PFSK-1 (cell line): Measurements from ENCODE around the gene LSM12.

Source experiments
- POLR2AphosphoS5 ChIP-seq: IDR thresholded peaks from 2 replicates; pipeline ENCODE4 v1.6.1; 2012; ENCODE audit warnings: low read depth, mild to moderate bottlenecking, control low read depth, low read length, moderate library complexity
- REST ChIP-seq, 2 experiments: IDR thresholded peaks; 2 replicates each; pipeline versions ENCODE4 v1.6.1 to v1.8.0; 2011 to 2012; ENCODE audit warnings: low read depth in 2 of 2, low read length in 2 of 2, control low read depth in 1 of 2, inconsistent platforms in 1 of 2, mild to moderate bottlenecking in 1 of 2, moderate library complexity in 1 of 2; ENCODE audit not compliant: insufficient read depth in 1 of 2
- SIN3A ChIP-seq: IDR thresholded peaks from 2 replicates; pipeline ENCODE4 v1.6.1; 2012; ENCODE audit warnings: mild to moderate bottlenecking, low read length, moderate library complexity, borderline replicate concordance; ENCODE audit not compliant: insufficient read depth
- TAF1 ChIP-seq: IDR thresholded peaks from 2 replicates; pipeline ENCODE4 v1.6.1; 2012; ENCODE audit warnings: low read length, control low read depth, borderline replicate concordance; ENCODE audit not compliant: insufficient read depth

GRCh38 chr17:43987131-43988021, 79.1 kb downstream of the LSM12 start:
- no peak for TF ChIP-seq TAF1
- no peak for TF ChIP-seq POLR2AphosphoS5
- no peak for TF ChIP-seq SIN3A
- TF ChIP-seq REST (IDR thresholded peaks at IDR 0.05; ENCODE audit: insufficient read depth in 1 of 2, low read depth in 2 of 2, low read length in 2 of 2), result no peak
